Right lobe of liver (tissue), 6 donors: ENCODE results near the gene ADIG. TPM values are rescaled to one million over a fixed set of nuclear protein-coding genes. Genes with fewer than 3 reads are reported as not detected.

ENCODE experiments used
- ATAC-seq, 4 donors: fragments of 200-7000 bp; cut with Tn5 transposase; one replicate each; pipeline ENCODE4 v1.9.1; 2020; ENCODE audit warnings: mild to moderate bottlenecking in 4 of 4, moderate library complexity in 4 of 4
- DNase-seq, 3 donors: peaks; one replicate each; pipeline ENCODE4 v3.0.0-alpha.2; 2020
- H3K27ac ChIP-seq, 3 donors: fragments of 200-600 bp; one replicate each; pipeline ENCODE4 v1.8.0; 2022
- H3K27me3 ChIP-seq, 2 donors: fragments of 200-600 bp; one replicate each; pipeline ENCODE4 v1.8.0; 2022
- H3K36me3 ChIP-seq, 4 donors: fragments of 200-600 bp; sonication (generic) in 1 of 4; one replicate each; pipeline versions ENCODE4 v1.5.1 to v1.8.0; 2017 to 2022; ENCODE audit warnings: control low read depth in 1 of 4
- H3K4me1 ChIP-seq, 4 donors: fragments of 200-600 bp; sonication (generic) in 1 of 4; one replicate each; pipeline versions ENCODE4 v1.5.1 to v1.8.0; 2017 to 2022; ENCODE audit warnings: control low read depth in 1 of 4
- H3K4me3 ChIP-seq, 3 donors: fragments of 200-600 bp; one replicate each; pipeline ENCODE4 v1.8.0; 2022
- H3K9me3 ChIP-seq, 4 donors: fragments of 200-600 bp; sonication (generic) in 1 of 4; one replicate each; pipeline versions ENCODE4 v1.5.1 to v1.8.0; 2017 to 2022; ENCODE audit warnings: control low read depth in 1 of 4
- POLR2A ChIP-seq: fragments of 450-650 bp; IDR thresholded peaks from one replicate; pipeline ENCODE4 v1.6.1; 2017; ENCODE audit warnings: antibody characterized with exemption, mild to moderate bottlenecking
- WGBS: methylation state at CpG from one replicate; pipeline ENCODE4 v1.1.6; 2018; ENCODE audit warnings: low coverage, low lambda C conversion rate; ENCODE audit not compliant: insufficient coverage; ENCODE audit errors: missing lambda C conversion rate; 5-methylcytosine and 5-hydroxymethylcytosine counted together
- intact Hi-C, 2 donors: fragments of 100-400 bp; cut with DNase I; formaldehyde crosslinking; loops; one replicate each; pipeline versions ENCODE4 v1.11.2 to v1.14.1; 2022
- long read RNA-seq: library from polyadenylated mRNA; unstranded; transcript quantifications from one replicate; pipeline ENCODE4 v2.0.0, GENCODE V29; 2019
- total RNA-seq, 6 experiments: library from RNA; depleted of rRNA in 2 of 6; stranded (reverse); fragments of >200 nt in 2 of 6; fragmentation: NEBNext Ultra II Directional in 3 of 6; extraction: Animal tissue kit (Norgen Biotek cat#: 25700) in 3 of 6; gene quantifications; one replicate each; pipeline versions ENCODE4 v1.1.0 to v1.2.4, GENCODE V29; 2016 to 2023
- TF ChIP-seq, protein P1 (sequence below), 4 donors: fragments of 200-600 bp in 3 of 4; fragments of 450-650 bp in 1 of 4; IDR thresholded peaks; one replicate each; pipeline versions ENCODE4 v1.5.1 to v1.8.0; 2016 to 2022; ENCODE audit warnings: antibody characterized with exemption in 4 of 4, mild to moderate bottlenecking in 2 of 4
- donor health status: DM: no; HTN: yes; CAD: no.
- donor health status: DM: no; HTN: no; CAD: no.
- donor health status: DM: no; HTN: no; CAD: no.
- donor health status: DM: no; HTN: yes; CAD: no.
- donor health status: DM: no; HTN: yes; CAD: no.

ADIG gene
- total RNA-seq: not detected
- long read RNA-seq: 0 reads

DNA sequence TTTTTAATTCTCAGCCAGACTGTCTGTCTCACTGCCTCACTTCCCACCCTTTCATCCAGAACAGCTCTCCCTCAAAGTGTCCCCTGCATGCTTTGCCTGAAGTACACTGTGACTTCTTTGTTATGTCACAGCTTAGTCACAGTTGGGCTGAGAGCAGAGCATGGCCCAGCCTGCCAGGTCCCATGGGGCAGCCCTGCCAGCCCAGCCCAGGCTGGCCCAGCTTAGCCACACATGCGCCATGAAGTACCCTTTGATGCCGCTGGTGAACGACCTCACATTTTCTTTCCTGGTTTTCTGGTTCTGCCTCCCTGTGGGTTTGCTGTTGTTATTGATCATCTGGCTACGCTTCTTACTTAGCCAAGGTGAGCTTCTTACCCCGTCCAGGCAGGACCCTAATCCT, at the start of gene ADIG:
Gene ADIG (plus strand): TSS at position 185 of the 400 bp plus-strand sequence. CDS start 54 bp downstream, at position 239.
- Histone ChIP-seq H3K4me3 (no peak within 1 kb of the TSS), H3K36me3 (peaks cover 0 to 4% (median 0%) of the 10 kb centered on the region in 4 donors), H3K27ac (no peak within 1 kb of the TSS), H3K4me1 (peaks cover 0 to 8% (median 0%) of the 10 kb centered on the region in 4 donors), H3K9me3 (no peaks in the 10 kb centered on the region), H3K27me3 (no peaks in the 10 kb centered on the region)
- DNase-seq (no peak), ATAC-seq (peak; percentile 36 to 57 (median 44))
- 42% methylated on average over 4 of the region's 5 CpGs for WGBS
- intact Hi-C loops: no loop called here
- TF ChIP-seq, protein P1, sequence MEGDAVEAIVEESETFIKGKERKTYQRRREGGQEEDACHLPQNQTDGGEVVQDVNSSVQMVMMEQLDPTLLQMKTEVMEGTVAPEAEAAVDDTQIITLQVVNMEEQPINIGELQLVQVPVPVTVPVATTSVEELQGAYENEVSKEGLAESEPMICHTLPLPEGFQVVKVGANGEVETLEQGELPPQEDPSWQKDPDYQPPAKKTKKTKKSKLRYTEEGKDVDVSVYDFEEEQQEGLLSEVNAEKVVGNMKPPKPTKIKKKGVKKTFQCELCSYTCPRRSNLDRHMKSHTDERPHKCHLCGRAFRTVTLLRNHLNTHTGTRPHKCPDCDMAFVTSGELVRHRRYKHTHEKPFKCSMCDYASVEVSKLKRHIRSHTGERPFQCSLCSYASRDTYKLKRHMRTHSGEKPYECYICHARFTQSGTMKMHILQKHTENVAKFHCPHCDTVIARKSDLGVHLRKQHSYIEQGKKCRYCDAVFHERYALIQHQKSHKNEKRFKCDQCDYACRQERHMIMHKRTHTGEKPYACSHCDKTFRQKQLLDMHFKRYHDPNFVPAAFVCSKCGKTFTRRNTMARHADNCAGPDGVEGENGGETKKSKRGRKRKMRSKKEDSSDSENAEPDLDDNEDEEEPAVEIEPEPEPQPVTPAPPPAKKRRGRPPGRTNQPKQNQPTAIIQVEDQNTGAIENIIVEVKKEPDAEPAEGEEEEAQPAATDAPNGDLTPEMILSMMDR (IDR thresholded peaks at IDR 0.05): no peak
- no peak for TF ChIP-seq POLR2A

DNA sequence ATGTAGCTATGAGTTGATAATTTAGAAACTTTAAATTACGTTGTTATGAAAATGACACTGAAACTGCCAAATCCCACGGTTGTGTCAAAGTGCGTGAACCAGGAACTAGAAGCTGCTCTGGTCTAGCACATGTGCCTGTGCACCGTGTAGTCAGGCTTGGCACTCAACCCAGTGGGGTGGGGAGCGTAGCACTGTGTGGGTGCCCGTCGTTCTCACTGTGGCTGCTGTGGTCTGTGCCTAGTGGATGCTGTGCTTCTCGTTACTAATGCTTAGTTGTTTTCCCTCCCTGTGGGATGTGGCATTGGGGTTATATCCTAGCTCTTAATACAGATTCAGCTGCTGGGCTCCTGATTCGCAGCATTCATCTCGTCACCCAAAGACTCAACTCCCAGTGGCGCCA, 46.2 kb upstream of the ADIG start:
- H3K27ac ChIP-seq: no peak overlapping the region
- no peak for TF ChIP-seq POLR2A
- TF ChIP-seq, protein P1 (IDR thresholded peaks at IDR 0.05): no peak
- peaks cover 0 to 49% (median 10%) of the 10 kb centered on the region in 4 donors for H3K36me3 ChIP-seq
- no peak overlapping the region for H3K4me3 ChIP-seq
- H3K9me3 ChIP-seq: no peaks in the 10 kb centered on the region
- 93% methylated on average over 8 of the region's 11 CpGs for WGBS
- ATAC-seq (no peak), DNase-seq (no peak)
- H3K27me3 ChIP-seq: no peaks in the 10 kb centered on the region
- H3K4me1 ChIP-seq: no peaks in the 10 kb centered on the region
- intact Hi-C loops: no loop called here

DNA sequence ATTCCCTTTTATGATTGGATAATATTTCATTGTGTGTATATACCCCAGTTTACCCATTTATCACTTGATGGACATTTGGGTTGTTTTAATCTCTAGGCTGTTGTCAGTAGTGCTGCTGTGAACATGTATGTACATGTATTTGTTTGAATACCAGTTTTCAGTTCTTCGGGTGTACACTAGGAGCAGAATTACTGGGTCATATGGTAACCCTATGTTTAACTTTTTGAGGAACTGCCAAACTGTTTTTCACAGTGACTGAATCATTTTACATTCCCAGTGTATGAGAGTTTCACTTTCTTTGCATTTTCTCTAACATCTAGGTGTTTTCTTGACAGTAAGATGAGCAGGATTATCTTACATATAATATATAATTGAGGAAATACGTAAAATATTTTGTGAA, 44.7 kb upstream of the ADIG start:
- WGBS: 95% methylated on average over 2 of the region's 2 CpGs
- intact Hi-C loops: no loop called here
- TF ChIP-seq POLR2A: no peak
- TF ChIP-seq, protein P1 (IDR thresholded peaks at IDR 0.05): no peak
- Histone ChIP-seq H3K27me3 (no peaks in the 10 kb centered on the region), H3K4me3 (no peak overlapping the region), H3K27ac (no peak overlapping the region), H3K36me3 (peaks cover 0 to 60% (median 15%) of the 10 kb centered on the region in 4 donors), H3K4me1 (no peaks in the 10 kb centered on the region), H3K9me3 (no peaks in the 10 kb centered on the region)
- ATAC-seq (no peak), DNase-seq (no peak)

DNA sequence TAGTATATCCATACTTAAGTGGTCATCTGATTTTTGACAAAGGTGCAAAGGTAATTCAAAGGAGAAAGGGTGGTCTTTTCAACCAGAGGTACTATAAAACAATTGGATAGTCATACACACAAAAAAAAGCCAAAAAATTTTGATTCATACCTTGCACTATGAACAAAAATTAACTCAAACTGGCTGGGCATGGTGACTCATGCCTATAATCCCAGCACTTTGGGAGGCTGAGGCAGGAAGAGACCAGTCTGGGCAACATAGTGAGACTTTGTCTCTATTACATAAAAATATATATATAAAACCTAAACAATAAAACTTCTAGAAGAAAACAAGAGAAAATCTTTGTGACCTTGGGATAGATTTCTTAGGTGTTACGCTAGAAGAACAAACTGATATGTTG, 43.8 kb upstream of the ADIG start:
- Histone ChIP-seq H3K27ac (no peak overlapping the region), H3K4me3 (no peak overlapping the region), H3K9me3 (no peaks in the 10 kb centered on the region), H3K36me3 (peaks cover 0 to 60% (median 18%) of the 10 kb centered on the region in 4 donors), H3K4me1 (no peaks in the 10 kb centered on the region), H3K27me3 (no peaks in the 10 kb centered on the region)
- TF ChIP-seq, protein P1 (IDR thresholded peaks at IDR 0.05): no peak
- TF ChIP-seq POLR2A: no peak
- intact Hi-C loops: no loop called here
- ATAC-seq: no peak
- WGBS: 100% methylated on average over 1 of the region's 1 CpG
- DNase-seq: no peak

DNA sequence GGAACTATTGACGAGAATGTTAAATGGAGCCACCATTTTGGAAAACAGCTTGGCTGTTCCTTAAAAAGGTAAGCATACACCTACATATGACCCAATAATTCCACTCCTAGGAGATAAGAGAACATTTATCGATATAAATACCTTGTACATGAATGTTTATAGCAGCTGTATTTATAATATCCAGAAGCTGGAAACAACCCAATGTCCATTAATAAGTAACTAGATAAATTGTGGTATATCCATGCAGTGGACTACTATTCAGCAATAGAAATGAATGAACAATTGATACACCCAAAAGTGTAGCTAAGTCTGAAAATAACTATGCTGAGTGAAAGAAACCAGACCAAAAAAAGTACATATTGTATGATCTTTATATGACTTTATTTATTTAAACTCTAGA, 42.2 kb upstream of the ADIG start:
- H3K9me3 ChIP-seq: no peaks in the 10 kb centered on the region
- intact Hi-C loops: no loop called here

More for the DNA sequence above, 42.2 kb upstream of the ADIG start:
- peaks cover 0 to 63% (median 20%) of the 10 kb centered on the region in 4 donors for H3K36me3 ChIP-seq
- WGBS: 100% methylated on average over 2 of the region's 2 CpGs
- no peak for TF ChIP-seq POLR2A
- TF ChIP-seq, protein P1 (IDR thresholded peaks at IDR 0.05): no peak
- no peak overlapping the region for H3K4me3 ChIP-seq
- ATAC-seq (no peak), DNase-seq (no peak)
- no peaks in the 10 kb centered on the region for H3K27me3 ChIP-seq
- no peaks in the 10 kb centered on the region for H3K4me1 ChIP-seq
- H3K27ac ChIP-seq: no peak overlapping the region
